Erythroblast (primary cell): ENCODE data around the gene HLX.

Experiments
- GATA1 ChIP-seq: IDR thresholded peaks from 2 replicates; pipeline ENCODE4 v1.6.1; 2011; ENCODE audit warnings: low read depth, mild to moderate bottlenecking, control low read depth, low read length, moderate library complexity
- POLR2A ChIP-seq: IDR thresholded peaks from 2 replicates; pipeline ENCODE4 v1.6.1; 2011; ENCODE audit warnings: mild to moderate bottlenecking, low read length

DNA sequence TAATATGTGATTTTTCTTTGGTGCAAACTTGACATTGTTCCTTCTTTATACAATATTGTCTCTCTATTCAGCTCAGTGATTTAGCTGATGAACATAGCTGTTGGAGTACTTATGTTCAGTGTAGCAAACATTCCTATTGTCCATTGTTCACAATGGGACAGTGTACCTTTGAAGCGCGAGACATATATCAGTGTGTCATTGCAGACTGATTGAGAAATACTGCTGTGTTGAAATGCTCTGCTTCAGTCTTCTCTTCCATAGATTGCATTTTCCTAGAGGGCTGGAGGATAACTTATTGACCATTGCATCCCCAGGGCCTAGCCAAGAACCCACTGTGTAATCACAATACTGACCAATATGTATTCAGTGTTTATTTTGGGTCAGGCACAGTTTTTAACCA lies 46.5 kb downstream of the HLX start:
- TF ChIP-seq POLR2A (no peak), GATA1 (no peak)
